ENCODE results near the gene SLC2A2. TPM values are rescaled to one million over a fixed set of nuclear protein-coding genes. Genes with fewer than 3 reads are reported as not detected.
A peak's percentile ranks its signal among the peaks of the same experiment; 100 is the strongest.

The SLC2A2 gene
- total and polyA plus RNA-seq, 2 experiments from 2014 or later: not detected

DNA sequence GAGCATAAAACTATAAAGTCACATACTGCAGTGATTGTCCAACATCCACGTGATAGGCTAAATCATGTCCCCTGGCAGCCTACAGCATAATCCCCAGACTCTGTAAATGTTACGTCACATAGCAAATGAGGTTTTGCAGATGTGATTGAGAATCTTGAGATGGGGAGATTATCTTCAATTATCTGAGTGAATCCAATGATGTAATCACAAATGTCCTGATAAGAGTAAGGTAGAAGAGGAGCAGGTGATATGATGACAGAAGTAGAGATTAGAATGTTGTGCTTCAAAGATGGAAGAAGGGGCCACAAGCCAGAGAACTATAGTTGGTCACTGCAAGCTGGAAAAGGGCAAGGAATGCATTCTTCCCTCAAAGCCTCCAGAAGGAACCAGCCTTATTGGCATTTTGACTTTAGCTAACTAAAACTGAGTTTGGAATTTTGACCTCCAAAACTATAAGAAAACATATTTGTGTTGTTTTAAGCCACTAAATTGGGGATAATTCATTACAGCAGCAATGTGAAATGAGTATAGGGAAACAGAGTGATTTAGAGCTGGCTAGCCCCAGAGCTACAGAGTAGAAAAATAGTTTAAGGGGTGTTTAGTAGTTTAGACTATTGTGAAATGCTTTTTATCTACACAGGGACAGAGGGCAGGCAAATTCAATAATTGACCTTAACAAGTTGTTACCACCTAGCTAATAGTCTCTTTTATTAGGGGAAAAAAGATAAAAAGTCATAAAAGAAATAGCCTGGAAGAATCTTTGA is 15.2 kb downstream of the SLC2A2 start:
- Histone ChIP-seq H3K36me3 (ENCODE audit: low read depth) (no peaks in the 10 kb centered on the region), H3K9me2 (ENCODE audit: insufficient read depth) (no peaks in the 10 kb centered on the region), H3K27me3 (replicated peaks; ENCODE audit: insufficient read depth) (no peaks in the 10 kb centered on the region), H3K9ac (no peak overlapping the region), H3K4me1 (ENCODE audit: insufficient read depth) (peaks cover under 1% of the 10 kb centered on the region; the same call in 1 of the 2 replicates), H3K9me3 (ENCODE audit: low read depth) (no peaks in the 10 kb centered on the region), H3K79me2 (ENCODE audit: insufficient read depth) (no peaks in the 10 kb centered on the region), H3K27ac (no peak overlapping the region), H4K20me1 (ENCODE audit: insufficient read depth) (no peaks in the 10 kb centered on the region), H3K4me3 (no peak overlapping the region), H2AFZ (no peak overlapping the region), H3F3A (ENCODE audit: insufficient read depth) (peaks cover 2% of the 10 kb centered on the region; the same call in 1 of the 2 replicates), H3K4me2 (ENCODE audit: unreplicated experiment) (no peak overlapping the region)
- in situ Hi-C loops (cut with MboI): no loop called here
- no peak for DNase-seq
- TF ChIP-seq EZH2 (IDR thresholded peaks at IDR 0.05; ENCODE audit: insufficient read depth, poor library complexity, severe bottlenecking) (no peak), EZH2phosphoT487 (IDR thresholded peaks at IDR 0.05; ENCODE audit: insufficient read depth, low read depth) (no peak)
- 71 to 74% methylated on average over 2 of the region's 2 CpGs for WGBS, 2 experiments (ENCODE audit: low coverage in 1 of 2, low lambda C conversion rate in 2 of 2, missing lambda C conversion rate in 2 of 2)

DNA sequence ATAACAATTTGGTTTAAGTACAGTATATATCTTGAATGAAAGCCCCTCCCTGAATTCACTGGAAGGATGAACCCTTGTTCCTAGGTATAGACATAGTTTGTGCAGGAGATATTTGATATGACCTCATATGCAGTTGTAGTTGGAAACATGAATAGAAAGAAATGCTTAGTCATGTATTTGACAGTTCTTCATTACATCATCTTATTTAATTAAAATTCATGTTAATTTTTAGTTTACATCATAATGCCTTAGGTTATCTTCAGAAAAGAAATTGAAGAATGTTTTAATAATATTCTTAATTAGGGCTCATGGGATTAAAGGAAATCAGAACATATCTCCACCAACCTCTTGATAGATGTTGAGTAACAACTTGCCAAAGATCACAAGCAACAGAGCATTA is 19.2 kb downstream of the SLC2A2 start:
- in situ Hi-C loops (cut with MboI): no loop called here
- no peaks in the 10 kb centered on the region for H3K9me3 ChIP-seq (ENCODE audit: low read depth)
- H3F3A ChIP-seq (ENCODE audit: insufficient read depth): peaks cover 16% of the 10 kb centered on the region; the same call in 1 of the 2 replicates
- TF ChIP-seq EZH2 (IDR thresholded peaks at IDR 0.05; ENCODE audit: insufficient read depth, poor library complexity, severe bottlenecking): no peak
- TF ChIP-seq EZH2phosphoT487 (IDR thresholded peaks at IDR 0.05; ENCODE audit: insufficient read depth, low read depth): no peak
- no peaks in the 10 kb centered on the region for H3K9me2 ChIP-seq (ENCODE audit: insufficient read depth)
- DNase-seq: no peak
- peaks cover 17% of the 10 kb centered on the region for H3K4me1 ChIP-seq (ENCODE audit: insufficient read depth)
- H3K27me3 ChIP-seq (replicated peaks; ENCODE audit: insufficient read depth): no peaks in the 10 kb centered on the region
- H3K27ac ChIP-seq: no peak overlapping the region
- H3K79me2 ChIP-seq (ENCODE audit: insufficient read depth): no peaks in the 10 kb centered on the region
- no peaks in the 10 kb centered on the region for H4K20me1 ChIP-seq (ENCODE audit: insufficient read depth)
- no peak overlapping the region for H2AFZ ChIP-seq
- H3K4me3 ChIP-seq: no peak overlapping the region
- H3K9ac ChIP-seq: no peak overlapping the region
- no peak overlapping the region for H3K4me2 ChIP-seq (ENCODE audit: unreplicated experiment)
- no peaks in the 10 kb centered on the region for H3K36me3 ChIP-seq (ENCODE audit: low read depth)

DNA sequence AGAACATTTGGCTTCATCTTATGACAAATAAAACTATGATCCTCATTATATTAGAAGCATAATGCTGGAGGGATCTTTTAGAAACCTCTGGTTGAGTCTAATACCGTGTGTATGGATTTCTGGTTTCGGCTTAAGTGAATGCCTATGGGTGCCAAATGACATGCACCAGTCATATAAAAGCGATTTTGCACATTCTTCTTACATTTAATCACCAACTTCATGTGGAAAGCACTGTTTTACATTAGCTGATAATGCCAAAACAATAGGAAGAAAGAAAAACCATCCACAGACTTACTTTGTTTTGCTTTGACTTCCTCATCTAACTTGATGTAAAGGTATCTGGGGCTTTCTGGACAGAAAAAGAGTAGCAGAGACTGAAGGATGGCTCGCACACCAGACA is 20.9 kb downstream of the SLC2A2 start:
- in situ Hi-C loops (cut with MboI): no loop called here
- peak overlapping the region; percentile 40 for H3K4me3 ChIP-seq
- no peaks in the 10 kb centered on the region for H3K9me3 ChIP-seq (ENCODE audit: low read depth)
- no peaks in the 10 kb centered on the region for H3K9me2 ChIP-seq (ENCODE audit: insufficient read depth)
- H4K20me1 ChIP-seq (ENCODE audit: insufficient read depth): no peaks in the 10 kb centered on the region
- no peaks in the 10 kb centered on the region for H3K79me2 ChIP-seq (ENCODE audit: insufficient read depth)
- H3K9ac ChIP-seq: peak overlapping the region; percentile 7
- no peaks in the 10 kb centered on the region for H3K27me3 ChIP-seq (replicated peaks; ENCODE audit: insufficient read depth)
- peaks cover 33% of the 10 kb centered on the region for H3K4me1 ChIP-seq (ENCODE audit: insufficient read depth)
- H3F3A ChIP-seq (ENCODE audit: insufficient read depth): peaks cover 25% of the 10 kb centered on the region
- H3K4me2 ChIP-seq (ENCODE audit: unreplicated experiment): peak overlapping the region; percentile 69
- H3K27ac ChIP-seq: peak overlapping the region; percentile 43
- H2AFZ ChIP-seq: peak overlapping the region; percentile 57
- H3K36me3 ChIP-seq (ENCODE audit: low read depth): no peaks in the 10 kb centered on the region
- no peak for TF ChIP-seq EZH2 (IDR thresholded peaks at IDR 0.05; ENCODE audit: insufficient read depth, poor library complexity, severe bottlenecking)
- no peak for TF ChIP-seq EZH2phosphoT487 (IDR thresholded peaks at IDR 0.05; ENCODE audit: insufficient read depth, low read depth)
- peak; percentile 85 for DNase-seq
- 20 to 26% methylated on average over 4 of the region's 4 CpGs for WGBS, 2 experiments (ENCODE audit: low coverage in 1 of 2, low lambda C conversion rate in 2 of 2, missing lambda C conversion rate in 2 of 2)

- Histone ChIP-seq H3K27ac (no peak overlapping the region), H3K4me1 (ENCODE audit: insufficient read depth) (peaks cover 69% of the 10 kb centered on the region), H3K4me2 (ENCODE audit: unreplicated experiment) (no peak overlapping the region)
Observed at GRCh38 chr3:171001957-171002694, 24.4 kb downstream of the SLC2A2 start.

More at GRCh38 chr3:171001957-171002694, 24.4 kb downstream of the SLC2A2 start:
- 81% methylated on average over 5 of the region's 5 CpGs for WGBS, 2 experiments (ENCODE audit: low coverage in 1 of 2, low lambda C conversion rate in 2 of 2, missing lambda C conversion rate in 2 of 2)
- H3F3A ChIP-seq (ENCODE audit: insufficient read depth): peaks cover 60% of the 10 kb centered on the region
- H3K79me2 ChIP-seq (ENCODE audit: insufficient read depth): no peaks in the 10 kb centered on the region
- DNase-seq: peak; percentile 29
- H3K9me2 ChIP-seq (ENCODE audit: insufficient read depth): no peaks in the 10 kb centered on the region
- H3K9me3 ChIP-seq (ENCODE audit: low read depth): no peaks in the 10 kb centered on the region
- no peak overlapping the region for H3K9ac ChIP-seq
- no peak overlapping the region for H3K4me3 ChIP-seq
- TF ChIP-seq EZH2 (IDR thresholded peaks at IDR 0.05; ENCODE audit: insufficient read depth, poor library complexity, severe bottlenecking): no peak
- TF ChIP-seq EZH2phosphoT487 (IDR thresholded peaks at IDR 0.05; ENCODE audit: insufficient read depth, low read depth): no peak
- H3K27me3 ChIP-seq (replicated peaks; ENCODE audit: insufficient read depth): no peaks in the 10 kb centered on the region
- no peaks in the 10 kb centered on the region for H3K36me3 ChIP-seq (ENCODE audit: low read depth)
- no peak overlapping the region for H2AFZ ChIP-seq
- in situ Hi-C loops (cut with MboI): no loop called here
- H4K20me1 ChIP-seq (ENCODE audit: insufficient read depth): no peaks in the 10 kb centered on the region

All from GM23248 (cell line).